ENCODE measurements around the gene ERMAP.

ERMAP gene, protein sequence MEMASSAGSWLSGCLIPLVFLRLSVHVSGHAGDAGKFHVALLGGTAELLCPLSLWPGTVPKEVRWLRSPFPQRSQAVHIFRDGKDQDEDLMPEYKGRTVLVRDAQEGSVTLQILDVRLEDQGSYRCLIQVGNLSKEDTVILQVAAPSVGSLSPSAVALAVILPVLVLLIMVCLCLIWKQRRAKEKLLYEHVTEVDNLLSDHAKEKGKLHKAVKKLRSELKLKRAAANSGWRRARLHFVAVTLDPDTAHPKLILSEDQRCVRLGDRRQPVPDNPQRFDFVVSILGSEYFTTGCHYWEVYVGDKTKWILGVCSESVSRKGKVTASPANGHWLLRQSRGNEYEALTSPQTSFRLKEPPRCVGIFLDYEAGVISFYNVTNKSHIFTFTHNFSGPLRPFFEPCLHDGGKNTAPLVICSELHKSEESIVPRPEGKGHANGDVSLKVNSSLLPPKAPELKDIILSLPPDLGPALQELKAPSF

DNA sequence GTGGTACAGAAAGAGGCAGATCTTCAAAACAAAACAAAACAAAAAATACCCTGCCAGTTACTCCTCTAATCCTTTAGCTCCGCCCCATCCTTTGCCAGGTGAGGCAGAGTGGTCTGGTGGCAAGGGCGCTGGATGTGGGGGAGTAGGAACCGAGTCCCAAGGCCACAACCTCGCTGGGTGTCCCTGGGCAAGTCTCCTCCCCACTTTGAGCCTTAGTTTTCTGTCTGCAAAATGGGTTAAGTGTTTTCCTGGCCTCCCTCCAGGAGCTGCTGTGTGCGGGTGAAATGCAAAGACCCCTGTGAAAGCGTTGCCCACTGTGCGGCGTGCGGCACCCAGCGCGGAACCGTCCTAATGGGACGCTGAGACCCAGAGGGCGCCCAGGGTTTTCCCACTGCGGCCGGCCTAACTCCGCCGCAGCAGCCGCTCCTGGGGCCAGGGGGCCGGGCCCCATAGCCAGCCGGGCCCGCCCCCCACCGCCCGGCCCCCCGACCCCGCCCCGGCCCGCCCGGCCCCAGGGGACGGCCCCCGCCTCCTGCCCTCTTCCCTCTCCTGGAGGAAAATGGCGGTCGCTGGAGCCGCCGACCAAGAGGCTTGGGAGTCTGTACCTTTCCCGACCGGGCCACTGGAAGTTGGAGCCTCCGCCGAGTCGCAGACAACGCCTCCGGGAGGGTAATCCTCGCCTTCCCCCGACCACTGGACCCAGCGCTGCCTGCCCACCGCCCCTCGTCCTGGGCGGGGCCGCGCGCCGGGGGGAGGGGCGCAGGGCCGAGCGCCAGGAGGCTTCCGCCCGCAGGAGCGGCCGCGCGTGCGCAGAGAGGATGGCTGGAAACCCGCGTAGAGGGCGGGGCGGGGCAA is at the start of gene ERMAP, which contains the start of gene SVBP:
Gene ERMAP, plus strand, starts transcription at position 538 of the 855 bp plus-strand sequence. CDS start 13,327 bp downstream, outside the sequence.
Gene SVBP, minus strand, starts transcription at position 813 of the 855 bp plus-strand sequence. CDS start 853 bp downstream, outside the sequence.
- DNase-seq = peak; percentile 92

DNA sequence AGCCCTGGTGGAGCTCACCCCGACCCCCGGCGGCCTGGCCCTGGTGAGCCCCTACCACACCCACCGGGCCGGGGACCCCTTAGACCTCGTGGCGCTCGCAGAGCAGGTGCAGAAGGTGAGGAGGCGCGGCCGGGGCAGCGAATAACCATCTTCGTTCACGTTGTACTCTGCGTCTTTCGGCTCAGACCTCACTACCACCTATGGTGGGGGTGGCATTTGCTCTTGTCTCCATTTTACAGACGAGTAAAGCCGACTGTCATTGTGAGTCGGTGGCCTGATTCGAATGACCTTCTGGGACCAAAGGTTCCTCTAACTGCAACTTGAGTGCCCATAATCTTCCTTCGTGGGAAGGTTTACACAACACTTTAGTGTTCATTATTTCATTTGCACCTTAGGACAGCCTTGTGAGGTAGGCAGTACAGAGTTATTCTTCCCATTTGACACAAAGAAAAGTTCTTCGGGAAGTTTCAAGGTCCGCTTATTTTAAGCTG is 49.4 kb upstream of the ERMAP start:
- peak; percentile 65 for DNase-seq

DNA sequence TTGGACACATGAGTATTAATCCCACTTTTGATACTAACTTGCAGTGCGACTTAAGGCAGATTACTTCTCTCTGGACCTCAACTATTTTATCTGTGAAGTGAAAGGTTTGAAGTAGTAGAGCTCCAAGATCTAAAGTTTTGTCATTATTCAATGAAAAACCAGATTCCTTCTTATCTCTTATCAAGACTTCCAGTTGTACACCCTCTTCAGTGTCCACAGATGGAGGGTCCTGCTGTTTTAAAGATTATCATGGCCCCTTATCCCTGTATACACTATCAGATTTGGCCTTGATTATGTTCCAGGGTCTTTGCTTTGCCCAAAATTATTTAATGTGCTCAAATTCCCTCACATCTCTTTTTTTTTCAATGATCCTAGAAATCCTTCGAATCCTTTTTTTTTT is 48.8 kb upstream of the ERMAP start:
- no peak for DNase-seq

DNA sequence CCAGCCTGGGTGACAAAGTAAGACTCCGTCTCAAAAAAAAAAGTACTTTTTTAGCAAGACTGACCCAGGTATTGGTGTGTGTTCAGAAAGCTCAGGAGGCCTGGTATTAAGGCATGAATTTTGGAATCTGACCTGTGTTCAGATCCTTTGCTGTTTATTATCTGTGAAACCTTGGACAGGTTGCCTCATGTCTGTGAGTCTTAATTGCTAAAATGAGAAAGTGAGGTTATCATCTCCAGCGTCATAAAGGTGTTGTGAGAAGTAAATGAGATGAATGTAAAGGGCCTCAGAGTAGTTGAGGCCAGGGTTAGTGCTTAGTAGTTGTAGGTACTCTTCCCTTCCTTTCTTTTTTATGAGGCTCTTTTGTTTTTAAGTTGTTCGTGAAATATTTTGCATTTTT is 47.1 kb upstream of the ERMAP start:
- no peak for DNase-seq

DNA sequence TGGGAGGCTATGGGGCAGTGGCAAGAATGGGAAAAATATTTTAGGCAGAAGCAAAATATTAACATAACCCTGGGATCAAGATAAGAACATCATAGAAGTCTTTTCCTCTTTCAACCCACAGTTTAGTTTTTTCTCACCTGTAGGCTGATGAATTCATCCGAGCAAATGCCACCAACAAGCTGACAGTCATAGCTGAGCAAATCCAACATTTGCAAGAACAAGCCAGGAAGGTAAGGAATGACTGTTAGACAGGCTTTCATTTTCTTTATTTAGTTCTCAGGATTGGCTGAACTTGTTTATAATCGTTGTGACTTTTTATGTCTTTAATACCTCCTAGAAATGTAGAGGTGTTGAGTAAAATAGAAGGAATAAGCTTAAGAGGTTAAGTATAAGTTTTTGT is 43.5 kb upstream of the ERMAP start:
- DNase-seq = no peak

GRCh38 chr1:42774928-42775526 is 41.9 kb upstream of the ERMAP start:
- DNase-seq = no peak

- DNase-seq = no peak
Observed at GRCh38 chr1:42776502-42776901, 40.4 kb upstream of the ERMAP start.

DNA sequence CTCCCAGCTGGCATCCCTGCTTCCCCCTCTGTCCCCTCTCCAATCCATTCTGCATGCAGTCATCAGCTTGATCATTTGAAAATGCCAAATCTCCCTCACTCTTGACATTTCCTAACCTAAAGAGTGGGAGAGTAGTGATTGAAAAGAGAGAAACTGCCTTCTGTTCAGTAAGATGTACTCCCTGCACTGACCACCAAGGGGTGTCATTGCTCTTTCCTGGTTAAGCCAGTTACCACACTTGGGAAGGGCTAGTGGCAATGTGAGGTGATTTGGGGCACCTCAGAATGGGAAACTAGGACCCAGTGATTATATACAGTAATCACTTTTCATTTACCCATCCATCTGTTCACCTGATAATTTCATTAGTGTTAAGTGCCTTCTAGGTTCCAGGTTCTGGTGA is 39.1 kb upstream of the ERMAP start:
- DNase-seq = peak; percentile 22

GRCh38 chr1:42779725-42780124 is 37.2 kb upstream of the ERMAP start:
- no peak for DNase-seq

GRCh38 chr1:42780176-42780575 is 36.7 kb upstream of the ERMAP start:
- DNase-seq = no peak

DNA sequence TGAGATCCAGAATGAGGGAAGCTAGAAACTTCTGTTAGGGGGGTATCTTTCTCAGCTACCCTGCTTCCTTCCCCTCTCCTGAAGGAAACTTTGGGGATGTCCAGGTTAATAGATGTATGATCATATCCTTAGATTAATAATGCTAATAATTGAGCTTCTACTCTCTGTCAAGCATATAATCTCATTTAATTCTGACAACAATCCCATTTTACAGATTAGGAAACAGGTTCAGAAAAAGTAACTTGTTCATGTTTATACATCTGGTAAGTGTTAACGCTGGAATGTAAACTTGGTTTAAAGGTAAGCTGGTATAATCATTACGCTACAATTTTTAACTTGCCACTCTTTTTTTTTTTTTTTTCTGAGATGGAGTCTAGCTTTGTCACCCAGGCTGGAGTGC is 33.8 kb upstream of the ERMAP start:
- DNase-seq = no peak

- no peak for DNase-seq
Observed at GRCh38 chr1:42784547-42784945, 32.4 kb upstream of the ERMAP start.

- DNase-seq = no peak
Observed at GRCh38 chr1:42784946-42785693, 31.8 kb upstream of the ERMAP start, which contains the start of gene TMEM269. TSS of gene TMEM269 (plus strand) at chr1:42784991. CDS start at chr1:42789894, 4,903 bp downstream.

DNA sequence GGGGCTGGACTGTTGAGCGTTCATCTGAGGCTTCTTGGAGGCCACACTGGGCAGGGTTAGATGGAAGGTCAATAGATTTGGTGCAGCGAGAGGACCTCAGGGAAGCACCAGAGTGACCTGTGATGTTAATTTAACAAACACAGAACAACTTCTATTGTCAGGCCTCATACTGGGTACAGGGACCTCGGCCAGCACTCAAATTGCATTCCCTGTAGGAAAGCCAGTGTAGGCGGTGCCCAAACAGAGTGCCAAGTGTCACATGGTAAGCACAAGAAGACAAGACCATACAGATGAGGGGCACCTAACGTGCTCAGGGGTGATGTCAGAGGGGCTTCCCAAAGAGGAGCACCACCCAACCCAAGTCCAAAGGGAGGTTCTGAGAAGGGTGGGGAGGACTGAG is 30.8 kb upstream of the ERMAP start:
- DNase-seq = no peak

- DNase-seq = no peak
Observed at GRCh38 chr1:42788021-42788420, 28.9 kb upstream of the ERMAP start.

GRCh38 chr1:42793824-42794223 is 23.1 kb upstream of the ERMAP start:
- no peak for DNase-seq

DNA sequence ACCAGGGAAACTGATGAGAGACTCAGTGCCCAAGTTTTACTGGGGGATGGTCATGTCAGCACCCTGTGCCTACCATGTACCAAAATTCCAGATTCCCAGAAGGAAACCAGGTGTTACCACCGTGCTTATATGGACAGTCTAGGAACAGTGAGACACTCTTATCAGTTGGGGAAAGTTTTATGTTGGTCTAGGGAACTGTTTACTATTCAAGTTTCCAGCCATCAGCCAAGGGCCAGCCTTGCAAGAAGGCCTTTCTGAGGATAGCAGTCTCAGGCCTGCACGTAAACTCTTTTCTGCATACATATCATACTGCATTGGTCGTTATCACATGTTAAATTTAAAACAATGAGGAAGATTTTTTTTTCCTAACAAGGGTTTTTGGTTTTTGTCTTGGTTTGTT is 19.5 kb upstream of the ERMAP start:
- DNase-seq = no peak

GRCh38 chr1:42797979-42798378 is 18.9 kb upstream of the ERMAP start:
- no peak for DNase-seq

DNA sequence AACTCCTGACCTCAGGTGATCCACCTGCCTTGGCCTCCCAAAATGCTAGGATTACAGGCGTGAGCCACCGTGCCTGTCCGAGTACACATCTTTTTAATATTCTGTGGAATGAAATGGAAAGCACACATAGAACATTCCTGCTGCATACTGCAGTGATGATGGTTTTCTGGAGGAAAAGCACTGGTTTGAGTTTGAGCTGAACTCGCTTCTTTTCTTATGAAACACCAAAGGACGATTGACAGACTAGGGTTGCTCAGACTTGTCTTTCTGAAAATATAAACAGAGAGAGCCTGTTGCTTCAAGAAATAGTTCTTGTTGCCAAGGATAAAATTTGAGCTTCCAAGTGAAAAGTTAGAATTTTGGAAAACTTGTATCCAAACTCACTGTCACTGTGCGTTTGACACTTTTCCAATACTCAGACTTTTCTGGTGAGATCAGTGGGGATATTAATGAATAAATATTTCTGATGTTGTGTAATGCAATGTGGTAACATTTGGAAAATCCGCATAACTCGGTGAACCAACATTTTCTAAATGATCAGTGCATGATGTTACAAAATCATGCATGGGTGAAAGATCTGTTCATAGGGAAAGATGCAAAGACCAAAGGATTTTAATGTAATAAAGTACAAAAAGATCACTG is 15.0 kb upstream of the ERMAP start:
- no peak for DNase-seq

DNA sequence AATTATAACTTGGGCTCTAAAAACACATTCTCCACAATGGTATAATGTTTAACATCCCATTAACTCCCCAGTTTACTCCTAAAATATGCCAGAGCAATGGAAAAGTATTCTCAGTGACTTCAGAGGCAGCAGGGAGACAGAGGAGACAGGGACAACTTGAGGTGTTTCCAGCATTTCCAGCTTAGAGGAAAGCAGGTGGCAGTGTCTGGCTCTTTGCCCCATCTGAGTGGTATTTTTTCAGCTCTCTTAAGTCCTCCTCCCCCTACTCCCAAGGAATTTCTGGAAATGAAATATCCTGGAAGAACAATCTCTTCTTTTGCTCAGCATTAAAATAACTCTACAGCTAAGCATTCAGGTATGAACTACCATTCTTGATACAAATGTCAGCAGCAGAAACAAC is 10.8 kb upstream of the ERMAP start:
- no peak for DNase-seq

DNA sequence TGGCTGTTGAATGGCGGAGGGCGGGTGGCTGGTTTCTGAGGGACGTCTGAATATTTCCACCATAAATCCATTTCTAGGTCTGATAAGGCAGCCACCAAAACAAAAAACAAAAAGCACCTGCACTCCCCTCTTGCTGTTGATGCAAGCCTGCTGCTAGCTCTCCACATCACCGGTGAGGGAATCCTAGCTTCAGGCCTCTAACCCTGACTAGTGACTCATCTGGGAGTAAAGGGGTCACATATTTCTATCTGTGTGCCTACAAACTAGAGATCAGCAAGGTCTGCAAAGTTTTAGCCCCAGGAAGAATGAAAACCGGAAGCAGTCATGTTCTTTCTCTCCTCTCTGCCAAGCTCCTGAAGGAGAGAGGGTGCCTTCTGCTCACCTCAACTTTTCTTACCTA is 10.3 kb upstream of the ERMAP start:
- DNase-seq = no peak

Measured in NCI-H526 treated with DMSO at 0.1 percent for 48 hours (cell line).